ENCODE measurements around the gene TRAPPC11. TPM values are rescaled to one million over a fixed set of nuclear protein-coding genes. Genes with fewer than 3 reads are reported as not detected.

Gene TRAPPC11
- total RNA-seq, 4 donors from 2014 or later, result 67.8 to 99.4 (median 83.9) TPM

- H3K4me3 ChIP-seq, result no peak overlapping the region
- H3K27me3 ChIP-seq, result no peaks in the 10 kb centered on the region
- WGBS, 2 donors, result 85 to 92% methylated on average over 12 of the region's 12 CpGs
- peaks cover 3 to 66% (median 18%) of the 10 kb centered on the region in 3 donors for H3K36me3 ChIP-seq
- DNase-seq (ENCODE audit: low spot score in 2 of 2), result no peak
- no peaks in the 10 kb centered on the region for H3K9me3 ChIP-seq
- no peak overlapping the region for H3K27ac ChIP-seq
- H3K4me1 ChIP-seq, result no peaks in the 10 kb centered on the region
- TF ChIP-seq CTCF (IDR thresholded peaks at IDR 0.05) (no peak), EP300 (IDR thresholded peaks at IDR 0.05) (no peak), POLR2A (IDR thresholded peaks at IDR 0.05) (no peak)
Measured at GRCh38 chr4:183670960-183671555, 12.0 kb downstream of the TRAPPC11 start.

- Histone ChIP-seq H3K4me3 (no peak overlapping the region), H3K4me1 (no peaks in the 10 kb centered on the region), H3K9me3 (no peaks in the 10 kb centered on the region), H3K27ac (no peak overlapping the region), H3K27me3 (no peaks in the 10 kb centered on the region), H3K36me3 (peaks cover 3 to 61% (median 15%) of the 10 kb centered on the region in 3 donors)
- WGBS, 2 donors, result 80 to 99% methylated on average over 3 of the region's 3 CpGs
- no peak for TF ChIP-seq POLR2A (IDR thresholded peaks at IDR 0.05)
- TF ChIP-seq CTCF (IDR thresholded peaks at IDR 0.05), result no peak
- TF ChIP-seq EP300 (IDR thresholded peaks at IDR 0.05), result no peak
- DNase-seq (ENCODE audit: low spot score in 2 of 2), result no peak
Measured at GRCh38 chr4:183674153-183674552, 15.1 kb downstream of the TRAPPC11 start.

GRCh38 chr4:183675625-183676024 is 16.5 kb downstream of the TRAPPC11 start:
- no peak for TF ChIP-seq POLR2A (IDR thresholded peaks at IDR 0.05)
- no peak for TF ChIP-seq CTCF (IDR thresholded peaks at IDR 0.05)
- no peak overlapping the region for H3K27ac ChIP-seq
- 65 to 82% methylated on average over 4 of the region's 4 CpGs for WGBS, 2 donors
- no peak for DNase-seq (ENCODE audit: low spot score in 2 of 2)
- peaks cover 0 to 60% (median 8%) of the 10 kb centered on the region in 3 donors for H3K36me3 ChIP-seq
- H3K9me3 ChIP-seq, result no peaks in the 10 kb centered on the region
- no peaks in the 10 kb centered on the region for H3K4me1 ChIP-seq
- H3K27me3 ChIP-seq, result no peaks in the 10 kb centered on the region
- H3K4me3 ChIP-seq, result no peak overlapping the region

- Histone ChIP-seq H3K4me3 (no peak overlapping the region), H3K36me3 (peaks cover 0 to 78% (median 3%) of the 10 kb centered on the region in 3 donors), H3K27ac (no peak overlapping the region), H3K4me1 (no peaks in the 10 kb centered on the region), H3K27me3 (no peaks in the 10 kb centered on the region), H3K9me3 (no peaks in the 10 kb centered on the region)
- 91 to 93% methylated on average over 4 of the region's 4 CpGs for WGBS, 2 donors
- TF ChIP-seq CTCF (IDR thresholded peaks at IDR 0.05) (no peak), POLR2A (IDR thresholded peaks at IDR 0.05) (no peak), EP300 (IDR thresholded peaks at IDR 0.05) (no peak)
- DNase-seq (ENCODE audit: low spot score in 2 of 2), result no peak
Measured at GRCh38 chr4:183681119-183681518, 22.0 kb downstream of the TRAPPC11 start.

GRCh38 chr4:183686461-183686860 is 27.4 kb downstream of the TRAPPC11 start:
- Histone ChIP-seq H3K36me3 (peaks cover 0 to 77% (median 5%) of the 10 kb centered on the region in 3 donors), H3K4me3 (no peak overlapping the region), H3K27me3 (no peaks in the 10 kb centered on the region), H3K27ac (no peak overlapping the region), H3K9me3 (no peaks in the 10 kb centered on the region), H3K4me1 (peaks cover 0 to 4% (median 0%) of the 10 kb centered on the region in 4 donors)
- DNase-seq (ENCODE audit: low spot score in 2 of 2), result no peak
- 51 to 62% methylated on average over 2 of the region's 2 CpGs for WGBS, 2 donors
- TF ChIP-seq EP300 (IDR thresholded peaks at IDR 0.05), result no peak
